ENCODE measurements around the gene TOLLIP.
"Not testable (repeated sequence)": the region's sequence is repeated elsewhere in the genome, so short reads cannot be mapped to it uniquely, and the experiment has no call there.

Gene TOLLIP

GRCh38 chr11:1279674-1280055 lies 29.8 kb downstream of the TOLLIP start:
- DNase-seq: no peak

- no peak for DNase-seq
Observed at GRCh38 chr11:1278766-1279673, 30.4 kb downstream of the TOLLIP start.

DNA sequence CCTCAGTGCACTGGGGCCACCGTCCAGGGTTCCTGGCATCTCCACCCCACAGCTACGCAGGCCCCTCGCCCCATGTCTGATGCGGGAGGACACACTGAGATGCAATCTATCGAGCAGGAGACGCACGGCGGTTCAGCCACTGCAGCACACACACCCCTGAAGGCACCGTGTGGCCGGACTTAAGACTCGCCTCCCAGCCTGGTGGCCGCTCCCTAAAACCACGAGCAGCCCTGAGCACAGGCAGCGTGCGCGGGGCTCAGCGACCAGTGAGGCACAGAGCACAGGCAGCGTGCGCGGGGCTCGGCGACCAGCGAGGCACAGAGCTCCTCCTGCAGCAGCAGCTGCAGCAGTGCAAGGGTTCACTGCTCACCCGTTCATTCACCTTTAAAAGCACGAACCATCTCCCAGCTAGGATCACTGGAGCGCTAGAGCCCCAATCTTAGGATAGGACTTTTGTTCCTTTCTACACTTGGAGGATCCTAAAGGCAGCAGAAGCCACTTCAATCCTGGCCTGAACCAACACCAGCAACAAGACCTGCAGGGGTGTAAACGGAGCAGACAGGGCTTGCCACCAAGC lies 31.4 kb downstream of the TOLLIP start:
- no peak for DNase-seq

DNA sequence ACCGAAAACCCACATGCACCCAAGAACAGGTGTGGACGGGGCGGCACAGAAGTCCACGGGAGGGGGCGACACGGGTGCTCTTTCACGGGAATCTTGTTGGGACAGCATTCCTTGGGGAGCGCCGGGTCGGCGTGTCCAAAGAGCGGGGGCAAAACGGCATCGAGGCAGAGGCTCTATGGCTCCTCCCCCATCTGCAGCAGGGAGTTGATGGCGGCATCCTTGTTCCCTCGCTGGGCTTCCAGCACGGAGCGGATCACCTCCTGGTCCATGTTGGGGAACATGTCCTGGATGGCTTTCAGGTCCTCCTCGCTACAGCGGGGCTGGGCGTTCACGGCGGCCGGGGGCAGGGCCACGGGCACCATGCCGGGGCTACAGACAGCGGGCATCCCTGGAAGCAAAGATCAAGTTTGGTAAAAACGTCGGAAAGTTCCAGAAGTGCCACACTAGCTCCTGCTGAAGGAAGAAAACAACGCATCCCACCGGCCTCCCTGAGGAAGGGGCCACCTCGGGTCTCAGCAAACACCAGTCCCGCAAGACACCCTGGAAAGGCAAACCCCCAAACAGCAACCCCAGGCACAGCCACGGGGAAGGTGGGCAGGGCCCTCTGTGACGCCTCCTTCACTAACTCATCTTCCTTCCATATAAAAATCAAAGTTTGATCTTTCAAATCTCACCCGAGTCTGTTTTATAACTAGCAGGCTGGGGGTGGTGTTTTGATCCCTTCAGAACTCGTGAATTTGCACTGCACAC lies 32.4 kb downstream of the TOLLIP start:
- no peak for DNase-seq

- DNase-seq: no peak
Observed at GRCh38 chr11:1276041-1276790, 33.2 kb downstream of the TOLLIP start.

DNA sequence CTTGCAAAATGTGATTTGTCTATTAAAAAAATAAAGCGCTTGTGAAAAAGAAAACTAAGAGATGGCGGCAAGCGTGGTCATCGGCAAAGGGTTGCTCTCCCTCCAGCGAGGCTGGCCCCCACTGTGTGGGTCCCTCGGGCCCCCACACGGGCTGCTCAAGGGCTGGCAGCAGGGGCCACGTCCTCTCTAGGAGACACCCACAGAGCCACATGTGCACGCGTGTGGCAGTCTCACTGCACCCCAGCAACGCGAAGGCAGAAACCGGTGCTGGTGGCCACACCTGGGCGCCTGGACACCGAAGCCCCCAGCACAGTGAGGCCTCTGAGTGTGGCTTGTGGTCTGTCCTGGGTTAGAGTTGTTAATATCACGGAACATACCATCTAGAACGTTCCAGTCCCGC lies 34.4 kb downstream of the TOLLIP start:
- no peak for DNase-seq

GRCh38 chr11:1274501-1274900 lies 34.9 kb downstream of the TOLLIP start:
- no peak for DNase-seq

DNA sequence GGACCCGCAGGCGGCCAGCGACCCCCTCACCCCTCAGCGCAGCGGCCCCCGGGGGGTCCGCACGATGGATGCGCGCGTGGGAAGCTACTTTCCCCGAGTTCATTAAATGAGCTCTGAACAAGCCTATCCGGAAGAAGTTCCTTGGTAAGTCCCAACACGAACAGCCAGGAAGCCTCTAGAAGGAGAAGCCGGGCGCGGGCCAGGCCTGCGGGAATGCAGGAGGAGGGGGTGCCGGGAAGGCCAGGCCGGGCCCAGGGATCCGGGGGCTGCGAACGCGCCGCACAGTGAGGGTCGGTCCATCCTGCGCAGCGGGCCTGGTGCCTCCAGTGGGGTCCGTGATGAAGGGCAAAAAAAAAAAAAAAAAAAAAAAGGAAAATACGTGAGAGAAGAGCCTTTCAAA lies 36.9 kb downstream of the TOLLIP start:
- no peak for DNase-seq

DNA sequence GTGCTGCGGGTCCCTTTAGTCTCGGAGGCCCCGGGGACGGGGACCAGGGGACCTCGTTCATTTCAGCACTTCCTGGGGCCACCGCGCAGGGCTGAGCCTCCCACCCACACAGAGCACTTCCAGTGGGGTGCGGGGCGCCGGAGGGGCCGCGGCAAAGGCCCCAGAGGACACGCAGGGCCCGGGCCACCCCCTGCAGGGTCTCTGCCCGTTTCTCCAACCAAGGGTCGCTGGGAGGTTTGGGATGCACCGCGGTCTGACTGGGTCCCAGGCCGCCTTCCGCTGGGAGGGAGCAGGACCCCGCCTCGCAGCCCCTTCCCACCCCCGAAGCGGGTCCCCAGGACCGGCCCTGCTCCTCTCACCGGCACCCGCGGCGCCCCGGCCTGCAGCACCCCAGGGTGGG lies 37.5 kb downstream of the TOLLIP start:
- no peak for DNase-seq

DNA sequence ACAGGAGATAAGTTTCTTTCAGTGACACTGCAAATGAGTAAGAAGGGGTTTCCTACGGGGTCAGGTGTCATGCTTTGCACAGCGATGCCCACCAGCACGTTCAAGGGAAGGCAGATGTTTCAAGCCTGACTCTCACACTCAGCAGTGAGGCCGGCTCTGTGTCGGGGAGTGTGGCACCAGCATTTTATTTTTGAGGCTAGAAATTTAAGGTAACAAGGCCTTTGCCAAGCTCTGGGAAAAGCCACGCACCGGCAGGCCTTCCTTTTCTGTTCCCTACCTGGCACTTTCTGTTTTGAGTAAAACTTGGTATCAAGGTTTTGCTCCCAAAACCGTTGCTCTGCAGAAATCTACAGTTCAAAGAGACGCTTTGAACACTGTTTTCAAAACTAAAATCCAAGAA lies 38.0 kb downstream of the TOLLIP start:
- no peak for DNase-seq

GRCh38 chr11:1271002-1271401 lies 38.4 kb downstream of the TOLLIP start:
- no peak for DNase-seq

- DNase-seq: no peak
Observed at GRCh38 chr11:1270476-1270875, 39.0 kb downstream of the TOLLIP start.

GRCh38 chr11:1269957-1270356 lies 39.5 kb downstream of the TOLLIP start:
- DNase-seq: no peak

DNA sequence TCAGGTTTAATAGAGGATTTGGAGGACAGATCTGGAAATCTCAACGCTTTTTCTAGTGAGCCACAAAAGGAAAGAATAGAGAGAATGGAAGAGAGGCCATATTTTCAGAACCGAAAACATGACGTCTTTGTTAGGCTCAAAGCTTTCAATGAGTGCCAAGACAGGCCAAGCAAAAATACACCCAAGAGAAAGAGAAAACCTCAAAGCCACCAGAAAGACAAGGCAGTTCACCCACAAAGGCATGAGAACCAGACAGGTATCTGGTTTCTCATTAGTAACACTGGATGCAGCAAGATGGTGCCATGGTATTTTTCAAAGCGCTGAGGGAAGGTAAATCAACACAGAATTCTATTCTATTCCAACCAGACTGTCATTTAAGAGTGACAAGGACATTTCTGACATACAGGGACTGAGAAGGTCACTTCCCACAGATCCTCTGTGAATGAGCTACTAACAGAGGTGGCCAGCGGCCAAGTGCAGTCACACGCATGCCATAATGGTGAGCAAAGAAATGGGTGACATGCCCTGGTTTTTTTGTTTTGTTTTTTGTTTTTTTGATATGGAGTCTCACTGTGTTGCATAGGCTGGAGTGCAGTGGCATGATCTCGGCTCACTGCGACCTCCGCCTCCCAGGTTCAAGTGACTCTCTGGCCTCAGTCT lies 41.9 kb downstream of the TOLLIP start:
- no peak for DNase-seq

- not testable (repeated sequence) for DNase-seq
Observed at GRCh38 chr11:1266976-1267375, 42.5 kb downstream of the TOLLIP start.

DNA sequence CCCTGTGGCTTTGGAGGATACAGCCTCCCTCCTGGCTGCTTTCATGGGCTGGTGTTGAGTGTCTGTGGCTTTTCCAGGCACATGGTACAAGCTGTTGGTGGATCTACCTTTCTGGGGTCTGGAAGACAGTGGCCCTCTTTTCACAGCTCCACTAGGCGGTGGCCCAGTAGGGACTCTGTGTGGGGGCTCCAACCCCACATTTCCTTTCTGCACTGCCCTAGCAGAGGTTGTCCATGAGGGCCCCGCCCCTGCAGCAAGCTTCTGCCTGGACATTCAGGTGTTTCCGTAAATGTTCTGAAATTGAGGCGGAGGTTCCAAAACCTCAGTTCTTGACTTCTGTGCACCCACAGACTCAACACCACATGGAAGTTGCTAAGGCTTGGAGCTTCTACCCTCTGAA lies 44.0 kb downstream of the TOLLIP start:
- DNase-seq: not testable (repeated sequence)

DNA sequence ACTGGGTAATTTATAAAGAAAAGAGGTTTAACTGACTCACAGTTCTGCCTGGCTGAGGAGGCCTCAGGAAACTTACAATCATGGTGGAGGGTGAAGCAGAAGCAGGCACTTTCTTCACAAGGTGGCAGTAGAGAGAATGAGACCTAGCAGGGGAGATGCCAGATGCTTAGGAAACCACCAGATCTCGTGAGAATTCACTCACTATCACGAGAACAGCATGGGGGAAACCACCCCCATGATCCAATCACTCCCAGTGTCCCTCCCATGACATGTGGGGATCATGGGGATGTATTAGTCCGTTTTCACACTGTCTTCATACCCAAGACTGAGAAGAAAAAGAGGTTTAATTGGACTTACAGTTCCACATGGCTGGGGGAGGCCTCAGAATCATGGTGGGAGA lies 45.0 kb downstream of the TOLLIP start:
- DNase-seq: peak; percentile 76

GRCh38 chr11:1263010-1263409 lies 46.4 kb downstream of the TOLLIP start:
- peak; percentile 37 for DNase-seq

- peak; percentile 90 for DNase-seq
Observed at GRCh38 chr11:1262172-1263006, 47.0 kb downstream of the TOLLIP start.

GRCh38 chr11:1261241-1262071 lies 48.0 kb downstream of the TOLLIP start:
- DNase-seq: no peak

DNA sequence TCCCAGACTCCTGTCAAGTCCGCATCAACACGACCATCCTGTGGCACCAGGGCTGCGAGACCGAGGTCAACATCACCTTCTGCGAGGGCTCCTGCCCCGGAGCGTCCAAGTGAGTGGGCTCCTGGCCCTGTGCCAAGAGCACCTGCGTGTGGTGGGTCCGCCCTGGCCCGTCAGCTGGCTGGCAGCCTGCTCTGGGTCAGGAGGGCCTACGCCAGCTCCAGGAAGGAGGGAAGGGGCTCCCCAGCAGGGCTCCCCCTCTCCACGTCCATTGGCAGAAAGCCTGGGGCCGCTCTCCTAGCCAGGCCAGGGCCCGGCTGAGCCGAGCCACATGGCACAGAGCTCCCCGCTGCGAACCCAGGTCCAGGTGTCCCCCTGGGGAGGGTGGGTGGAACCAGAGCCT lies 48.8 kb downstream of the TOLLIP start:
- DNase-seq: no peak
